Fibroblast of skin of scalp (primary cell): Measurements from ENCODE around the gene GALNT13.

ENCODE experiments used
- DNase-seq: peaks from one replicate; pipeline ENCODE4 v3.0.0-alpha.2; 2013

The GALNT13 gene

DNA sequence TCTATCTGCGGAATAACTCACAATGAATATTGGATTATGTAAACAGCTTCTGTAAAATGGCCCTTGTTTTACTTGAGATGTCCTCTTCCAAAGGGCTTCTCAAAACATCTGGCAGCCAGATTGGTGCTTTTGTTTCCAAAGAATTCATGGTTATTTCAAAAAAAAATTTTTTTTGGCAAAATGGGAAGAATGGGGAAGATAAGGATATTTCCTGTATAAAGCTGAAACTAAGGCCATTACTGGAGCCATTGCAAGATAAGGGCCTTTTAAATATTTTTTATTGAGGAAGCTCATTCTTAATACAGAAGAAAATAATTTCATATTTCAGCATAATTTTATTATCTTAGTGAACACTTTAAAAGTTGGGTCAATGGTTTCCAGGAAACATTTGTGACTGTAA lies 259.1 kb downstream of the GALNT13 start:
- no peak for DNase-seq

DNA sequence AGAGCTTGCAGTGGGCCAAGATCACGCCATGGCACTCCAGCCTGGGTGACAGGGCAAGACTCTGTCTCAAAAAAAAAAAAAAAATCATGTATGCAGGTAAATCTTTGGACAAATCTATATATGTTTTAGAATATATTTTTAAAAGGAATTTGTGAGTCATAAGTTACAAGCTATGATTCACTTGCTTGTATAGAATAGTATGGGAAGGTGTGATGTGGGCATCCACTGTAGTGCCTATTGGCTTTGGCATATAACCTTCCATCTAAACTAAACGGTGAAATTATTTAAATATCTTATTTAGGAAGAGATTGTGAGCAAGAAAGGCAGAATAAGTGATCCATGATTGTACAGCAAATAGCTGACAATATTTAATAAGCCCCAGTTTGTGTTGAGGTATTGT lies 261.1 kb downstream of the GALNT13 start:
- no peak for DNase-seq

DNA sequence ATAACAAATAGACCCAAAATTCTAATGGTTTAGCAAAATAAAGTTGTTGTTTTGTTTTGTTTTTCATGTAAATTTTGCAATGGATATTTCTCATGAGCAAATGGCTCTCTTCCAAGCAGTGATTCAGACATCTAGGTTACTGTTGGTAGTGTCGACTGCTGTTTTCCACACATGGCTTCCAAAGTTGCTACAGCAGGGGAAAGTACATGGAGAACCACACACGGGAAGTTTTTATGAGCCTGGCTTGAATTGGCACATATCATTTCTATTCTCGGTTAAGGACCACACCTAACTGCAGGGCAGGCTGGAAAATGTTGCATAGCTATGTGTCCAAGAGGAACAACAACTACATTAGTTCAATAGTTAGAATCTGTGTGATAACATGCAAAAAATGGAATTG lies 262.1 kb downstream of the GALNT13 start:
- DNase-seq = no peak

DNA sequence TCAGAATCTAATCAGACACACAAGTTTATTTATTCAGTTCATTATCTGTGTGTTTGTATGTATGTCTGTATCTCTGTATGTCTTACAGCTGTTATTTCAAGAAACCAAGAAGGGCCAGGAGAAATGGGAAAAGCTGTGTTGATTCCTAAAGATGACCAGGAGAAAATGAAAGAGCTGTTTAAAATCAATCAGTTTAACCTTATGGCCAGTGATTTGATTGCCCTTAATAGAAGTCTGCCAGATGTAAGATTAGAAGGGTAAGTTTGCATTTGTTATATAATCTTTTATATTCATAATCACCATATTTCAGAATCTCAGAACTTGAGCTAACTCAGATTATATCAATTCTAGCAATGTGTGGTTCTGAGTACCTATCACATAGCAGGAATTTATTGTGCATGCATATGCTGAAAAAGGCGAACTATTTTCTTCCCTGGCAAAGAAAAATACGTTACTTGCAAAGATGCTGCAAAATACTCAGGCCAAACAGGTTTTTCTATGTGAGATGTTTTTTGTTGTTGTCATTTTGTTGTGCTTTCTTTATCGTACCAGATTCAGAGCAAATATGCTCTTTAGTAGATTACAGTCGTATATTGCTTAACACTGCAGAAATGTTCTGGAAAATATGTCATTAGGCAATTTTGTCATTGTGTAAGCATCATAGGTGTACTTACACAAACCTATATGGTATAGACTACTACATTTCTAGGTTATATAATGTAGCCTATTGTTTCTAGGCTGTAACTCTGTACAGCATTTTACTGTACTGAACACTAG lies 268.7 kb downstream of the GALNT13 start:
- DNase-seq = no peak

DNA sequence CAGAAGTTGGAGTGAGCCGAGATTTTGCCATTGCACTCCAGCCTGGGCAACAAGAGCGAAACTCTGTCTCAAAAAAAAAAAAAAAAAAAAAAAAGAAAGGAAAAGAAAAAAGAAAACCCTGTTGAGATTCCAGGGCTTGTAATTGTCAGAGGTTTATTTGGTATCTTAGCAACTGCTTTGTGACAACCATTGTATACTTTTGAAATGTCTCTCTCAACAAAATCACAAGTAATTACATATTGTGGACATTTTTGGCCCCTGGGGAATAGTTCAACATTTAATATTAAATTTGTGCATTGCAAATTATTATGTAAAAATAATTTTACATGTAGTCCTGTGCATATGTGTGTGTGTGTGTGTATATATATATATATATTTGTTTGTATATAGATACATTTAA lies 270.8 kb downstream of the GALNT13 start:
- DNase-seq = no peak

DNA sequence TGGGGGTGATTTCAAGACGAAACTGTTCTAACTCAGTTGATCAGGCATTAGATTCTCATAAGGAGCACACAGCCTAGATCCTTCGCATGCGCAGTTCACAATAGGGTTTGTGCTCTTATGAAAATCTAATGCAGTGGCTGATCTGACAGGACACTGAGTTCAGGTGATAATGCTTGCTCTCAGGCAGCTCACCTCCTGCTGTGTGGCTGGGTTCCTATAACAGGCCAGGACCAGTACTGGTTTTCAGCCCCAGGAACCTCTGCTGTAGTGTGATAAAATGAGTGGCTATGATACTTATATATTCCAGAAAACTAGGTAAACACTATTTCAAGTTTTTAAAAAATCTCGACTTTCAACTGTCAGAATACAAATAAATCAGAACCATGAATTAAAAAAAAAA lies 271.4 kb downstream of the GALNT13 start:
- no peak for DNase-seq

DNA sequence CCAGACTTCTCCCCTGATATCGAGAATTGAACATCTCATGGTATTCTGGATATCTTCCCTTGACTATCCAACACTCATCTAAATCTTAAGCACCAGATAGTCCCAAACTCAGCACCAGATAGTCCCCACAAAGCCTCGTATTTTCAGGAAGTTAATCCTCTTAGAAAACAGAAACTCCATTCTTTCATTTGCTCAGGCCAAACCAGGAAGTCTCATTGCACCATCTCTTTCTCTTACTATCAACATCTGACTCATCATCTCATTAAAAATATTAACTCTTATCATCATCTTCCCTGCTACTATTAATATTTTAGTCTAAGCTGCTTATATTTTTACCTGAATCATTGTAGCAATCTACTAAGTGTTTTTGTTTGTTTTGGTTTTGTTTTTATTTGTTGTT lies 286.4 kb downstream of the GALNT13 start:
- no peak for DNase-seq

DNA sequence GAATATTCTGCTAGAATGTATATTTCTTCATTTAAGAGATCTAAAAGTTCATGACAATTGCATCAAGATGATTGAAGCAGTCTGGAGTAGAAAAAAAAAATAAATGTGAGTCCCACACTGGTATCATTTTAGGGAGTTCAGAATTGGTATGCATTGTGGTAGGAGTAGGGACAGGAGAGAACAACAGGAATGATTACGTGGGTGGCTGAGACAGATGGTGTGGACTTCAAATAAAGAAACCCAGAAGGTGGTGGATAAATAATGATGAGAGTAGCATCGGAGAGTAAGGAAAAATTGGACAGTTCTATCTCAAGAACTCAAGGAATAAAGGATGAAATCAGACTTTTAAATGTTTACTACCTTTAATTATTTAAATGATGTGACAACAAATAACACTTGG lies 289.6 kb downstream of the GALNT13 start:
- DNase-seq = no peak

DNA sequence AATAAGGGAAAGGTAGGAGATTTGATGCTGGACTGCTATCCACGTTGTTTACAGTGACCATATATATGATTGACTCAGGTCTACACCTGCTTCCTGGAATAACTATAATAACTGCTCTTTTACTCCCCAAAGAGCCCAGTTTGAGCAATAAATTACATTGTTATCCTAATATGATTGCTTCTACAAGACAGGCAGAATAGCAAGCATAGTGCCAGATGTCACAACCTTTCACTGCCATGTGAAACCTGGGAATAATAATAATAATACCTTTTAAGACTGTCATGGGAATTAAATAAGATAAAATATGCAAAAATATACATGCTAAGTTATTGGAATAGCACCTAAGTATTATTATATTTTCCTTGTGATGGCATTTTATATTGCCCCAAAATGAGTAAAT lies 298.7 kb downstream of the GALNT13 start:
- DNase-seq = no peak

DNA sequence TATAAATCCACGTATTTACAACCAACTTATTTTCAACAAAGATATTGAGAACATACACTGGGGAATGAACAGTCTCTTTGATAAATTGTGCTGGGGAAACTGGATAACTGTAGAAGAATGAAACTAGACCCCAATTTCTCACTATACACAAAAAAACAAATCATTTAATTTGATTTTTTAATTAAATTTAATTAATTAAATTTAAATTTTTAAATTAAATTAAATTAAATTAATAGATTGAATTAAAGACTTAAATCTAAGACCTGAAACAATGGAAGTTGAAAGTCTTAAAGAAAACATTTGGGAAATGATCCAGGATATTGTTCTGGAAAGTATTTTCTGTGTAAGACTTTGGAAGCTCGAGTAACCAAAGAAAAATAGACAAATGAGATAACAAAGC lies 301.4 kb downstream of the GALNT13 start:
- no peak for DNase-seq

DNA sequence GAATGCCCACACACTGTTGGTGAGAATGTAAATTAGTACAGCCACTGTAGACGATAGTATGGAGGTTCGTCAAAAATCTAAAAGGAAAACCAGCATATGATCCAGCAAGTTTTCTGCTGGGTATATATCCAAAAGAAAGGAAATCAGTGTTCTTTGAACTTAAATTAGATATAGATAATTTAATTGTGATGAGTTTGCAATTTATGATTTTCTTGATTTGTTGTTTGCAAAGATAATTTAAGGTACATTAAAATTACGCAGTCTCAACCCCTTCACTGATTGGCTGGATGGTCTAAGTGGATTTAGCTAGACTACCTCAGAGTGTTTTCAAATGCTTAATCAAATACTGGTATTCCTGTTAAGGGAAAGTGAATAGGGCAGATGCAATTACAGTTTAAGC lies 302.2 kb downstream of the GALNT13 start:
- DNase-seq = no peak

DNA sequence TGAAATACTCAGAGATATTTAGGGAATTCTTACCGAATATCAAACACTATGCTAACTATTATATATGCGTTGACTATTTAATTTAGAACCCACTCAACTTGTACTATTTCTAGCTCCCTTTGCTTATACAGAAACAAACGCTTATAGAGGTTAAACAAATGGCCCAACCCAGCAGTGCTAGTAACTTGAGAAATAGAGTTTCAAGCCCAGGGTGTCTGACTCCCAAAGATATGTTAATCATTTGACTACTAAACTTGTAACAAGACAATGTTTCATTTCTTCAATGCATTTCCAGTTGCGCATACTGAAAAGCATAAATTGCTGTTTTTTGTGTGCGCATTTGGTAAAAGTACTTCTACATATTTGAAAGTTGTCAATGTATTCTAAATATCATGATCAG lies 310.3 kb downstream of the GALNT13 start:
- no peak for DNase-seq

DNA sequence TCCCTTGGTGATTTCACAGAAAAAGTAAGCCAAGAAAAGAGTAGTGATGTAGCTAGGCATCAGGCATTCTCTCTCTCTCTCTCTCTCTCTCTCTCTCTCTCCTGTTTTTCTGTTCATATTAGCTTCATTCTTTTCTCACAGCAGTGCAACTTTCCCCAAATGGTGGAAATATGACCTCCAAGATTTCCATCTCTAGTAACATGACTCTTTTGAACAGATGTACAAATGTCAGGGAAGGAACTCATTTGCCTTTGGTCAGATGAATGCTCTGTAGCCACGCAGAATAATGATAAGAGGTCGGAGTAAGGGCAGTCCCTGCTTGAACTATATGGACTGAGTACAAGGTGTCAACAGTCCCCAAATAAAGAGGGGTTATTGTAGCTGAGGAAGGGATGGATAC lies 316.2 kb downstream of the GALNT13 start:
- no peak for DNase-seq

DNA sequence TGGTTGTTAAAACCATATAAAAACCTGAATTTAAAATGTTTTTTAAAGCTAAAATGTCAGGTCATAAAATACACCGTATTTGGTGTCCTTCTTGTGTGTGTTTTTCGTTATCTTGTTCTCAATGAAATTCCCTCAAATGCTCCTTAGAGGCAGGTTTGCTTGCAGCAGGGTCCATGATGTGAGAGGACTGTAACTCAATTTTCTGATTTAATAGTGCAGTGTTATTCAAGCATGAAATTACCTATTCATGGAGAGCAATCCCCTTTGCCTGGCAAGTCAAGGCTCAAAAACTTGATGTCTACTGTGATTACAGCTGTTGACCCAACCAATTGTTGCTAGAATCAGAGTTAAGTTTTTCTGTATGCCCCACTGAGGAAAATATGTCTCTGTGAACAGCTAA lies 318.2 kb downstream of the GALNT13 start:
- no peak for DNase-seq

DNA sequence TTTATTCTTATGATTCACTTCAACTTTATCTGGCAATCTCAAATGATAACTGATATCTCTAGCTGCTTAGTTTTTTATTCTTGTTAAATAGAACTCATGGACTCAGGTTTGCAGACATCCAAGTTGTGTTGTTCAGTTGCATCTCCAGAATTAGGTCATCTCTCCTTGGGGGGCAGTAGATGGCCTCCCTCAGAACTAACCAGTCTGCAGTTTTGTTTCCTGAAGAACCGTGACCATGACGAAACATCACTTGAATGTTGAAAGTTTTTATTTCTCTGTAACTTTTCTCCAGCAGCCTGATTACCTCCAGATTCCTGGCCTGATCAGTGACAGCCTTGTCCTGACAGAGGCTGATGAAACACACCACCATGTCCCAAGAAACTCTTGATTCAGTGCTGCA lies 321.5 kb downstream of the GALNT13 start:
- DNase-seq = no peak

DNA sequence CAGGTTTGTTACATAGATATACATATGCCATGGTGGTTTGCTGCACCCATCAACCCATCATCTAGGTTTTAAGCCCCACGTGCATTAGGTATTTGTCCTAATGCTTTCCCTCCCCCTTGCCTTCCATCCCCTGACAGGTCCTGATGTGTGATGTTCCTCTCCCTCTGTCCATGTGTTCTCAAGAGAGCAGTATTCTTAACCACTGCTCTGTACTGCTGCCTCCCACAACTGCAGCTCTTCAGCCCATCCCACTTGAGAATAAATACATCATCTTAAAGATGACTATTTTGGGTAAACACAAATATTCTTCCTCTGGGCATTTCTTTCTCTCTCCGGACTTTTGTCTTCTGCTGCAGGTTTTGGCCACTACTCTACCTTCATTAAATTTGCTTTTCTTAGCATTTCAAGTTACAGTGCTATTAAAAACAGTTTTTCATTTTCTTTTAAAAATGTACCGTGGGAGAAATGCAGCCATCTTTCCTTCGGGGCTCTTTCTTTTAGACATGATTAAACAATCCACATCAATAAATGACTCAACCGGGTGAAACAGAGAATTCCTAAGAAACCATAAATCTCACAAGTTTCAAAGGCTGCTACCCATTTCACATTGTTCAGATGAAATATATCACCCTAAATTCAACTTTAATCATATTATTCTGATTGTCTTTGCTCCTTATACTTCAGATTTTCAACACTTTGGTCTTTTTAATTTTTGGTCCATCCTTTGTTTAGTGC lies 323.4 kb downstream of the GALNT13 start:
- DNase-seq = no peak

DNA sequence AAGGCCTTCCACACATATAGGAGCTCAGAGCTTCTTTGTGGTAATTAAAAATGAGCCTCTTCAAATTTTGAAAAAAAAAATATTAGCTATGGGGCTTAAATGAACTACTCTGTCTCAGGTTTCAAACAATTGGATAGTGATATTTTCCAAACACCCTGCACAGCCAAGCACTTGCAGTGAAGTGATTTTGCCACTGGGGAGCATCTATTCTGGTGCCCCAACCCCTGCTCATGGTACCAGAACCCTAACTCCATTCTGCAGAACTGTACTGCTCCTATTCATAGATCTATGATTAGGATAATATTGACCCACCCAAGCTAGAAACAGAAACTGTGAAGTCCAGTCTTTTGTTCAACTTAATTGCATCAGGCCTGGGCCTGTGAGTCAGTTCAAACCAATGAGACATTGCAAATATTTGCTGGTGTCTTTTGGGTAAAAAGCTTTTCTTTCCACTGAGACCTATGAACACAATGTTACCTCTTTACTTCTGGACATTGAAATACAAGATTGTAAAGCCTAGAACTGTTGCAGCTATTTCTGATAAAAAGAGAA lies 324.0 kb downstream of the GALNT13 start:
- no peak for DNase-seq

DNA sequence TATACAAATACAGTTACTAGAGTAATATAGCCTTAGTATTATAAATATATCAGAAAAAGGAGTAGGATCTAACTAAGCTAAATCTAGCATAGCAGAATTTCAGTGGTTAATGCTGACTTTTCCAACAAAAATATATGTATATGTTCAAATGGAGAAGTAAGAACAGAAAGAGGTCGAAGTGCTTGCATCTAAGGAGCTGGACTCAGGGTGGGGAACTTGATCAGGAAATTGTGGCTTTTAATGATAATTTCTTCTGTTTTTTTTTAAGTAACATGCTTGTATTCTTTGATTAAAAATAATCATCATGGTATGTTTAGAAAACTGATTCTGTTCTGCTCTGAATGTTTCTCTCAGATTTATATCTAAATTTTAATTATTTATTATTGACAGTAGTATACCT lies 327.1 kb downstream of the GALNT13 start:
- no peak for DNase-seq

DNA sequence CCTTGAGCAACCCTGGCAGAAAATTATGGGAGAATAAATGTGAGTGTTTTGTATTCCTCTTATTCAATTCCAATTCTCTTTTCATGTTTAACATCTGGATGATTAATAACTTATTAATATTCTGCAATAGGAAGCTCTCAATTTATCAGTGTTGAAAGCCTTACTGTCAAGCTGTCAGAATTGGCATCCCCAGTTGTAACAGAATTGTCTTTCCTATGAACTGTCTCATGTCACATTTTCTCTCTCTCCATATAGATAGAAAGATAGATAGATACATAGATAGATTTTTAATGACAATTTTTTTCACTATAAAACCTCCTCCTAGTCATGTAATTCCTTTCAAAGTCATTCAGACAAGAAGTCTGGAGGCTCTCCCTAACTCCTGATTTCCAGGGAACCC lies 331.5 kb downstream of the GALNT13 start:
- no peak for DNase-seq

DNA sequence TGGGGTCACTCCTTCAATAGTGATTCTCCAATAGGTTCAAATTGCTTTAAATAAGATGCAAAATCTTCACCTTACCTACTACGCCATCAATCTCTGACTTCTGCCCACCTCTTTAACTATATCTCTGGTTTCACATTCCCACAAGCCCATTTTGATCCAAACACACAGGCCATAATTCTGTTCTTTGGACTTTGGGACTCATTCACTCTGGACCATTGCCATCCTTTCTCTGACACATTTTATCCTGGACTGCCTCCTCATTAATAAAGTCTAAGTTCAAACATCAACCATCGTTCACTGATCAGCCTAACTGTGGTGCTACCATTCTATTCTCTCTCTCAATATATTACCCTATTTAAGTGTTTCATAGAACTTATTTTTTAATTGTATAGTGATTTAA lies 332.2 kb downstream of the GALNT13 start:
- no peak for DNase-seq

DNA sequence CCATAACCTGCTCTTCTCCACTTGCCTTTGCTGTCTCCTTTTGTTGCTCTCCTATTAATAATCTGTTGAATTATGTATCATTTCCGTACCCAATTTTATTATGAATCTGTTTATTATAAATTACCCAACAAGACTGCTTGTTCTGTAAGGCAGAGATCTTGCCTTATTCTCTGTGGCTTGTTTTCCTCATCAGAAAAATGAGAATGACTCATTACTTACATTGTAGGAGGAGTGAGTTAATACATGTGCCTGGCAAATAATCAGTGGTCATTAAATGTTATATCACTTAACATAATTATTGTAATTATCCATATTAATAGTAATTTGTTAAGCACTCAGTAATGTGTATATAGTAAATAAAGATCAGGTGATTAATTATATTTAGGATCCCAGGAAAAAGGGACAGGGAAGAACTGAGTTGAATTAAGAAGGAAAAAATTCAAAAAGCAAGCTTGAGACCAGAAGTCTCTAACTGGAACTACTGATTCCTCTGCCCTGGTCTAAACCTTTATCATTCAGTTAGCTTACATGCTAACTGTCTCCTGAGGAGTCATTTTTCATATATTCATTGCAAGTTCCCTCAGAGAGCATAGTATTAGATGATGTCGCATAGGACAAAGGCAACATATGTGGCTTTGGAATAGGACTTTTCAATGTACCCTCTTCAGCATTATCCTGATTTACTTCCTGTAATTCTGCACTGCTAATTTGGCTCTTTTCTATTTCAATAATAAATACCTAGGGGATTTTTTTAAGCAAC lies 335.7 kb downstream of the GALNT13 start:
- DNase-seq = no peak

DNA sequence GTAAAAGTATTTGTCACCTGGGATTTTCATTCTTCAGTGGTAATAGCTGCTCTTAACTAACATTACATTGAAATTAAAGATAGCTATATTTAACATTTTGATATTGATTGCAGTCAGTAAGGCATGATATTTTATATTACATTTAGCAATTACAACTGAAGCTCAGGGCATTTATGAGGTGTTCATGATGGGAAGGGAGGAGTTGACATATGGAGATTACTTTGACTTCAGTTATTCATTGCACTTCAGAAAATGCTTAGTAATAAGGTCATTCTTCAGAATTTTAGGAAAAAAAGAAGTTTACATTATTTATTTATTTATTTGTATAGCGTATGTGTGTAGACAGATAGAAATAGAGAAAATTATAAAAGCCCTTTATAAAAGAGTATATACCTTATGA lies 352.0 kb downstream of the GALNT13 start:
- DNase-seq = no peak

DNA sequence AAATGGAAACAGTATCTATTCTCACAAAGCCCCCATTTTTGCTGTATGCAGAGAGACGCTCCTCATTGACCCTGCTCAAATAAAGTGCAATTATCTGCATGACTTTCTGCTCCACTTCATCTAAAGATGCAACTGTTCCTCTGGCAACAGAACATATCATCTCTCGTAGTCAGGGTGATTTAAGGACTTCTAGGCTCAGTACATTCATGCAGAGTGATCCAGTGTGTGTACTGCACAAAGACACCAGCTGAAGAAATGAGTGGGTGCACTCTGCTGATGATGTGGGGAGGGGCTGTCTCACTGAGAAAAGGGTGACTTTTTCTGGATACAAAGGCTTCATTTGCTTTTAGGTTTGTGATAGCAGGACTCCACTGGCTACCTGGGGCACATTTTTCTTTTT lies 355.2 kb downstream of the GALNT13 start:
- no peak for DNase-seq
